H9 (cell line): ENCODE results near the gene ASTN2. TPM values are rescaled to one million over a fixed set of nuclear protein-coding genes. Genes with fewer than 3 reads are reported as not detected.

Experiments
- DNase-seq: peaks from one replicate; pipeline ENCODE4 v3.0.0-alpha.2; 2017
- H2AFZ ChIP-seq: one replicate; pipeline ENCODE4 v1.6.1; 2013; ENCODE audit warnings: mild to moderate bottlenecking, low read length, control low read depth, moderate library complexity
- H2AK5ac ChIP-seq: 2 replicates; pipeline ENCODE4 v1.6.1; 2013; ENCODE audit warnings: low read length, control low read depth, mixed read lengths; ENCODE audit not compliant: insufficient read length
- H2BK120ac ChIP-seq: one replicate; pipeline ENCODE4 v1.6.1; 2013; ENCODE audit warnings: low read depth, mild to moderate bottlenecking, low read length, control low read depth, inconsistent platforms; ENCODE audit not compliant: poor library complexity, severe bottlenecking
- H2BK12ac ChIP-seq: 2 replicates; pipeline ENCODE4 v1.6.1; 2013; ENCODE audit warnings: low read length, control low read depth, mixed read lengths, low read depth; ENCODE audit not compliant: insufficient read length
- H2BK15ac ChIP-seq: 2 replicates; pipeline ENCODE4 v1.6.1; 2013; ENCODE audit warnings: low read depth, low read length, control low read depth
- H2BK20ac ChIP-seq: one replicate; pipeline ENCODE4 v1.6.1; 2013; ENCODE audit warnings: low read depth, mild to moderate bottlenecking, low read length, control low read depth, inconsistent platforms; ENCODE audit not compliant: poor library complexity, severe bottlenecking
- H2BK5ac ChIP-seq: 2 replicates; pipeline ENCODE4 v1.6.1; 2013; ENCODE audit warnings: low read length, control low read depth, mixed read lengths; ENCODE audit not compliant: insufficient read length
- H3K14ac ChIP-seq: 2 replicates; pipeline ENCODE4 v1.6.1; 2013; ENCODE audit warnings: low read length, control low read depth; ENCODE audit not compliant: insufficient read depth
- H3K18ac ChIP-seq: 2 replicates; pipeline ENCODE4 v1.6.1; 2013; ENCODE audit warnings: low read depth, mild to moderate bottlenecking, mixed read lengths, low read length, control low read depth; ENCODE audit not compliant: insufficient read length
- H3K23ac ChIP-seq: 2 replicates; pipeline ENCODE4 v1.6.1; 2013; ENCODE audit warnings: low read length, control low read depth, mixed read lengths, low read depth; ENCODE audit not compliant: insufficient read length
- H3K23me2 ChIP-seq: 2 replicates; pipeline ENCODE4 v1.6.1; 2013; ENCODE audit warnings: low read depth, mild to moderate bottlenecking, mixed read lengths, low read length, control low read depth; ENCODE audit not compliant: insufficient read length, poor library complexity, severe bottlenecking
- H3K27ac ChIP-seq: 2 replicates; pipeline ENCODE4 v1.5.1; 2013; ENCODE audit warnings: low read length, control low read depth, mixed read lengths, low read depth; ENCODE audit not compliant: insufficient read length
- H3K27me3 ChIP-seq: 2 replicates; pipeline ENCODE4 v1.6.1; 2013; ENCODE audit warnings: low read length, control low read depth, inconsistent platforms; ENCODE audit not compliant: insufficient read depth
- H3K4ac ChIP-seq: 2 replicates; pipeline ENCODE4 v1.6.1; 2013; ENCODE audit warnings: low read depth, mild to moderate bottlenecking, control low read depth, inconsistent platforms, low read length, moderate library complexity
- H3K4me1 ChIP-seq: 2 replicates; pipeline ENCODE4 v1.6.1; 2013; ENCODE audit warnings: low read length, control low read depth, inconsistent platforms; ENCODE audit not compliant: insufficient read depth
- H3K4me2 ChIP-seq: 2 replicates; pipeline ENCODE4 v1.6.1; 2013; ENCODE audit warnings: low read length, control low read depth, mixed read lengths; ENCODE audit not compliant: insufficient read length, insufficient read depth
- H3K56ac ChIP-seq: 2 replicates; pipeline ENCODE4 v1.6.1; 2013; ENCODE audit warnings: low read depth, mild to moderate bottlenecking, mixed read lengths, low read length, control low read depth; ENCODE audit not compliant: insufficient read length
- H3K79me1 ChIP-seq: 2 replicates; pipeline ENCODE4 v1.6.1; 2013; ENCODE audit warnings: low read depth, mild to moderate bottlenecking, moderate library complexity, low read length, control low read depth, inconsistent platforms; ENCODE audit not compliant: insufficient read depth, poor library complexity, severe bottlenecking
- H3K79me2 ChIP-seq: 2 replicates; pipeline ENCODE4 v1.6.1; 2013; ENCODE audit warnings: low read length, control low read depth, inconsistent platforms; ENCODE audit not compliant: insufficient read depth
- H3K9ac ChIP-seq: 2 replicates; pipeline ENCODE4 v1.6.1; 2013; ENCODE audit warnings: low read length, control low read depth, mixed read lengths; ENCODE audit not compliant: insufficient read length; ENCODE audit errors: extremely low read depth
- H3K9me3 ChIP-seq: one replicate; pipeline ENCODE4 v1.6.1; 2013; ENCODE audit warnings: low read depth, low read length, inconsistent platforms; ENCODE audit not compliant: control insufficient read depth
- H3T11ph ChIP-seq: one replicate; pipeline ENCODE4 v1.6.1; 2013; ENCODE audit warnings: mild to moderate bottlenecking, low read length, control low read depth, inconsistent platforms
- H4K20me1 ChIP-seq: one replicate; pipeline ENCODE4 v1.6.1; 2013; ENCODE audit not compliant: control insufficient read depth, insufficient read length, insufficient read depth
- H4K5ac ChIP-seq: 2 replicates; pipeline ENCODE4 v1.6.1; 2013; ENCODE audit warnings: low read depth, mild to moderate bottlenecking, mixed read lengths, low read length, control low read depth; ENCODE audit not compliant: insufficient read length
- H4K8ac ChIP-seq: replicated peaks from 2 replicates; pipeline ENCODE4 v1.6.1; 2013; ENCODE audit warnings: low read length, control low read depth, mixed read lengths, low read depth; ENCODE audit not compliant: insufficient read length
- H4K91ac ChIP-seq: 2 replicates; pipeline ENCODE4 v1.6.1; 2013; ENCODE audit warnings: low read depth, mild to moderate bottlenecking, moderate library complexity, mixed read lengths, low read length, control low read depth; ENCODE audit not compliant: insufficient read length
- H3K27ac Mint-ChIP-seq, 3 experiments: 2 replicates in 2 of 3; 3 replicates in 1 of 3; pipeline ENCODE4 v1.8.0; 2020 to 2021; ENCODE audit warnings: mixed read lengths in 3 of 3, mild to moderate bottlenecking in 1 of 3, moderate library complexity in 1 of 3
- H3K27me3 Mint-ChIP-seq: 2 replicates; pipeline ENCODE4 v1.8.0; 2021; ENCODE audit warnings: low read depth, mild to moderate bottlenecking, moderate library complexity, mixed read lengths
- H3K36me3 Mint-ChIP-seq, 3 experiments: 2 replicates in 2 of 3; 3 replicates in 1 of 3; pipeline ENCODE4 v1.8.0; 2020 to 2021; ENCODE audit warnings: low read depth in 3 of 3, mixed read lengths in 3 of 3; ENCODE audit not compliant: insufficient read depth in 1 of 3
- H3K4me1 Mint-ChIP-seq, 2 experiments: 2 replicates each; pipeline ENCODE4 v1.8.0; 2020; ENCODE audit warnings: mixed read lengths in 2 of 2
- H3K4me3 Mint-ChIP-seq, 2 experiments: 2 replicates in 1 of 2; 3 replicates in 1 of 2; pipeline ENCODE4 v1.8.0; 2020 to 2021; ENCODE audit warnings: mild to moderate bottlenecking in 2 of 2, mixed read lengths in 2 of 2, moderate library complexity in 1 of 2
- H3K9me3 Mint-ChIP-seq, 2 experiments: 2 replicates in 1 of 2; 3 replicates in 1 of 2; pipeline ENCODE4 v1.8.0; 2020; ENCODE audit warnings: mild to moderate bottlenecking in 2 of 2, mixed read lengths in 2 of 2, moderate library complexity in 1 of 2
- WGBS: extraction: QIAGEN DNeasy Blood & Tissue Kit; methylation state at CpG from one replicate; pipeline ENCODE4 v1.1.7; 2013; ENCODE audit warnings: missing lambda C conversion rate, low lambda C conversion rate, mixed read lengths; ENCODE audit not compliant: insufficient read length; ENCODE audit errors: extremely low coverage; 5-methylcytosine and 5-hydroxymethylcytosine counted together
- total RNA-seq: library from RNA; stranded (reverse); gene quantifications from 2 replicates; pipeline ENCODE4 v1.2.1, GENCODE V29; 2021
- TF ChIP-seq, protein P1 (sequence below): fragments of 200-600 bp; sonication (generic); conservative IDR thresholded peaks from 3 replicates; pipeline ENCODE4 v1.8.0; 2021; ENCODE audit warnings: antibody characterized with exemption, mild to moderate bottlenecking

The ASTN2 gene
- total RNA-seq, 1 experiment from 2014 or later: 9.7 TPM

GRCh38 chr9:117030254-117030768 lies 384.5 kb downstream of the ASTN2 start:
- no peak overlapping the region for H3K23ac ChIP-seq
- Mint-ChIP-seq H3K27me3 (no peaks in the 10 kb centered on the region; the same call in 1 of the 2 replicates), H3K27ac (no peak overlapping the region), H3K36me3 (no peaks in the 10 kb centered on the region), H3K9me3 (no peaks in the 10 kb centered on the region), H3K4me1 (peaks cover 3 to 9% of the 10 kb centered on the region in 2 experiments; a peak in 3 of 4 replicates), H3K4me3 (no peak overlapping the region)
- no peak overlapping the region for H4K8ac ChIP-seq
- H3K23me2 ChIP-seq: no peaks in the 10 kb centered on the region
- H3K14ac ChIP-seq: no peak overlapping the region
- H2BK20ac ChIP-seq: no peak overlapping the region
- no peak overlapping the region for H3K4me2 ChIP-seq
- no peak overlapping the region for H2BK5ac ChIP-seq
- no peak overlapping the region for H2BK120ac ChIP-seq
- no peak for DNase-seq
- H2BK12ac ChIP-seq: no peak overlapping the region
- H3T11ph ChIP-seq: no peak overlapping the region
- no peak overlapping the region for H4K5ac ChIP-seq
- no peak overlapping the region for H3K27ac ChIP-seq
- no peaks in the 10 kb centered on the region for H3K9me3 ChIP-seq
- H3K27me3 ChIP-seq: no peaks in the 10 kb centered on the region
- H4K20me1 ChIP-seq: no peaks in the 10 kb centered on the region
- TF ChIP-seq, protein P1, sequence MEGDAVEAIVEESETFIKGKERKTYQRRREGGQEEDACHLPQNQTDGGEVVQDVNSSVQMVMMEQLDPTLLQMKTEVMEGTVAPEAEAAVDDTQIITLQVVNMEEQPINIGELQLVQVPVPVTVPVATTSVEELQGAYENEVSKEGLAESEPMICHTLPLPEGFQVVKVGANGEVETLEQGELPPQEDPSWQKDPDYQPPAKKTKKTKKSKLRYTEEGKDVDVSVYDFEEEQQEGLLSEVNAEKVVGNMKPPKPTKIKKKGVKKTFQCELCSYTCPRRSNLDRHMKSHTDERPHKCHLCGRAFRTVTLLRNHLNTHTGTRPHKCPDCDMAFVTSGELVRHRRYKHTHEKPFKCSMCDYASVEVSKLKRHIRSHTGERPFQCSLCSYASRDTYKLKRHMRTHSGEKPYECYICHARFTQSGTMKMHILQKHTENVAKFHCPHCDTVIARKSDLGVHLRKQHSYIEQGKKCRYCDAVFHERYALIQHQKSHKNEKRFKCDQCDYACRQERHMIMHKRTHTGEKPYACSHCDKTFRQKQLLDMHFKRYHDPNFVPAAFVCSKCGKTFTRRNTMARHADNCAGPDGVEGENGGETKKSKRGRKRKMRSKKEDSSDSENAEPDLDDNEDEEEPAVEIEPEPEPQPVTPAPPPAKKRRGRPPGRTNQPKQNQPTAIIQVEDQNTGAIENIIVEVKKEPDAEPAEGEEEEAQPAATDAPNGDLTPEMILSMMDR: no peak
- no peak overlapping the region for H3K4ac ChIP-seq
- H3K4me1 ChIP-seq: no peaks in the 10 kb centered on the region; the same call in 1 of the 2 replicates
- no peaks in the 10 kb centered on the region for H3K79me1 ChIP-seq
- no peak overlapping the region for H2BK15ac ChIP-seq
- no peak overlapping the region for H3K18ac ChIP-seq
- H2AK5ac ChIP-seq: no peak overlapping the region
- no CpG with 5 or more reads among the region's 3 CpGs for WGBS
- H2AFZ ChIP-seq: no peak overlapping the region
- H3K9ac ChIP-seq: no peak overlapping the region
- H3K79me2 ChIP-seq: no peaks in the 10 kb centered on the region
- H4K91ac ChIP-seq: no peak overlapping the region
- no peak overlapping the region for H3K56ac ChIP-seq
